NCI-H2227 (cell line): ENCODE results near the gene INPP5D.

Experiments used
- DNase-seq: peaks from one replicate; lab custom pipeline; 2025; ENCODE audit not compliant: unreplicated experiment; lab: John Stamatoyannopoulos, UW

Gene INPP5D

GRCh38 chr2:233075141-233075965, 15.2 kb downstream of the INPP5D start:
- DNase-seq, result no peak

- no peak for DNase-seq
These were observed 15.8 kb downstream of the INPP5D start for GRCh38 chr2:233075966-233076339.

GRCh38 chr2:233076749-233077148, 16.6 kb downstream of the INPP5D start:
- no peak for DNase-seq

GRCh38 chr2:233079473-233079877, 19.3 kb downstream of the INPP5D start:
- no peak for DNase-seq

GRCh38 chr2:233079953-233080835, 20.1 kb downstream of the INPP5D start:
- no peak for DNase-seq

GRCh38 chr2:233080836-233081229, 20.7 kb downstream of the INPP5D start:
- DNase-seq, result no peak

GRCh38 chr2:233081232-233081730, 21.1 kb downstream of the INPP5D start:
- DNase-seq, result no peak

- no peak for DNase-seq
These were observed 21.6 kb downstream of the INPP5D start for GRCh38 chr2:233081731-233082221.

- no peak for DNase-seq
These were observed 22.2 kb downstream of the INPP5D start for GRCh38 chr2:233082222-233082930.

- DNase-seq, result no peak
These were observed 23.0 kb downstream of the INPP5D start for GRCh38 chr2:233082931-233083755.

GRCh38 chr2:233083782-233084181, 23.6 kb downstream of the INPP5D start:
- no peak for DNase-seq

GRCh38 chr2:233084488-233084887, 24.3 kb downstream of the INPP5D start:
- DNase-seq, result no peak

GRCh38 chr2:233085037-233085838, 25.1 kb downstream of the INPP5D start:
- no peak for DNase-seq

- no peak for DNase-seq
These were observed 25.7 kb downstream of the INPP5D start for GRCh38 chr2:233085839-233086150.

GRCh38 chr2:233087713-233088112, 27.6 kb downstream of the INPP5D start:
- DNase-seq, result no peak

GRCh38 chr2:233088972-233089345, 28.8 kb downstream of the INPP5D start:
- DNase-seq, result no peak

GRCh38 chr2:233089851-233090250, 29.7 kb downstream of the INPP5D start:
- no peak for DNase-seq

- no peak for DNase-seq
These were observed 30.7 kb downstream of the INPP5D start for GRCh38 chr2:233090879-233091278.

- DNase-seq, result no peak
These were observed 31.6 kb downstream of the INPP5D start for GRCh38 chr2:233091595-233092375.
